NCI-H1092 treated with DMSO at 0.1 percent for 48 hours (cell line): ENCODE results near the gene EPO.
"Not testable (repeated sequence)": the region's sequence is repeated elsewhere in the genome, so short reads cannot be mapped to it uniquely, and the experiment has no call there.

ENCODE experiments used
- DNase-seq: peaks from one replicate; lab custom pipeline; 2025; lab: John Stamatoyannopoulos, UW

The EPO gene

DNA sequence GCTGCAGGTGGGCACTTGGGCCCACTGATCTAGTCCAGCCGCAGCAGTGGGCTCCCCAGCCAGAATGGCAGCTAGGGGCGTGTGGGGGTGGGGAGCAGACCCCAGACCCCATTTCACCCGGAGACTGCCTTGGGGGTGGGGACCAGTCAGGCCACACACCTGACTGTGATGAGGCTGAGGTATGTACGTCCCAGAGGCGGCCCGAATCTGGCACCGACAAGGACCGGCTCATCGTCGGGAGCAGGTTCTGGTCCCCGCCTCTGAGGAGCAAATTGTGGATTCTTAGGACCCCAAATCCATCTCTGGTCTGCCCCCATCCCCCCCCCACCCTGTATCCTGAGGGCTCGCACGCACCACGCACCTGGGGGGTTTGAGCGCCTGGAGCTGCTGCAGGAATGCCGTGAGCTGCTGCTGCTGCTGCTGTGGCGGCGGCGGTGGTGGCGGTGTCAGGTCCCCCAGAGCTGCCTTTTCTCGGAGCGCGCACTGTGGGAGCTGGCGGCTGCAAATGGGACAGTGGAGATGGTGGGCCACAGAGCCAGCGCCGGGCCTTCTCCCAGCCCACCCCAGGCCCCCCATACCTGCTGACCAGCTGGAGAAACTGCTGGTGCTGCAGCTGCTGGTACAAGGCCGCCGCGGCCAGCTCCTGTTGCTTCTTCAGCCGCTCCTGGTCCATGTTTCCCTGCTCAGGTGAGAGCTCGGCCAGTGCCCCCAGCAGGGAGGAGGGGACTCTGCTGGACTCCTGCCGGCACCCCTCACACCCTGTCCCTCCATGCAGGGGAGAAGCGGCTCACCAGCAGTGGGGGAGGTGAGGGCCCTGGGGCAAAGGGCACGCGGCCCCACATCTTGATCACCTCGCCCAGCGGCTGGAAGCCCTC is 36.4 kb upstream of the EPO start:
- no peak for DNase-seq

DNA sequence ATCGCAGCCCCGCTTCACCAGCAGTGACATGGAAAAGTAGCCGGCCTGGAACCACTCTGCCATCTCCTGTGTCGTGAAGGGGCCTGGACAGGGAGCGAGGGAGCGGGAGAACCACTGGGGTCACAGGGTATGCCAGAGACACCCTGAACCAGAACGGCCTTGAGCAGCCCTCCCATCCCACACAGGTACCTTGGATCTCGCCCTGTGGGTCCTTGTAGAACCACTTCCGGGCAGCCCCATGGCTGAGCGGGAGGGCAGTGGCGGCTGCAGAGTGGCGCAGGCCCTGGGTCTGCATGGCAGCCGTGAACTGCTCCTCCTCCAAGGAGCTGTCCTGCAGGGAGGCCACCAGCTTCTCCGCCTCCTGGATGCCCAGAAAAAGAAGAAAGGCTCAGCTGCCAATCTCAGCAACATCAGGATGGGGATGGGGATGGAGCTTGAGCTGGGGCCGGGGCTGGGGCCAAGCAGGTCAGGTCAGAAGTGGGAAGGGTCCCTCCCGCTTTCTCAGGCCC is 35.7 kb upstream of the EPO start:
- no peak for DNase-seq

- no peak for DNase-seq
These were observed 35.1 kb upstream of the EPO start for GRCh38 chr7:100685049-100685605.

DNA sequence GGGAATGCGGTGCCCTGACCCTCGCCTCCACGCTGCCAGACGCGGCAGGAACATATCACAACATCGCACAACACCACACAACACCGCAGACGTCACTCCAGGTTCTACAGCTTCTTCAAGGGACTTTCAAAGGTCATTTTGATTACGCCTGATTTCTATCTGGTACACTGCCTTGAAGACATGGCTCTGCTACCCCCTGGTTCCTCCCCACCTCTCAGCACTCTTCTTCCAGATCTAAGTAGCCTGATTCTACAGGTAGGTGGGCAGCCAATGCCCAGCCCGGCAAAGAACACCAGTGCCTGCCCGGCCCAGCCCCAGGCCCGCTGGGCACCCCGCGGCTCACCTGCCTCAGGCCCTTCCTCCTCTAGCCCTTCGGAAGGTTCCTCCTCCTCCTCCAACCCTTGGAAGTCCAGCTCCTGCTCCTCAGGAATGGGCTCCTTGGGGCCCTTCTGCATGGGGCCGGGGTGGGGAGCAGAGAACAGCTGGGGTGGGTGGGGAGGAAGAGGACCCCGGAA is 34.6 kb upstream of the EPO start:
- DNase-seq: no peak

DNA sequence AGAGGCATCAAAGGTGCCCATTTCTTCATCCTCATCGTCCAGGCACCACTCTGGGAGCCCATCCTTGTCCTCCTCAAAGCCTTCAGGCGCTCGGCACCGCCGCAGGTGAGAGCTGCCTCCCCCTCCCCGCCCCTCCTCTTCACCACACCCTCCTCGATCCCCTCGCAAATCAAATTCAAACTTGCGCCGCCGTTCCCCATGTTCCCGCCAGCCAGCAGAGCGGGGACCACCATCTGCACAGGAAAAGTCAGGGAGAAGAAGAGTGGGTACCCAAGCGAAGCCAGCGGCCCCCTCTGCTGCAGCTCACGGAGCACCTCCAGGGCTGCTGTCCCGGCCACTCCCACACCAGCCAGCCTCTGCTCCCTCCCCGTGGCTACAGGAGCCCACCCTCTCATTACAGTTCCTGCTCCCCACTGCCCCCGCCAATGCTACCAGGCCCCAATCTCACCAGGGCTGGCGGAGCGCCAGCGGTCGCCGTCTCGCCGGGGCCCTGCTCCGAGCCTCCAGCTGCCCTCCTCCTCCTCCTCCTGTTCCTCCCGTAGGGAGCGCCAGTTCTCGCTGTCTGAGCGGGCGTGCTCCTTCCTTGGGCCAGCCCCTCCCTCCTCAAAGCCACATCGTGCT is 34.0 kb upstream of the EPO start:
- DNase-seq: no peak

GRCh38 chr7:100686822-100687211 is 33.5 kb upstream of the EPO start:
- no peak for DNase-seq

DNA sequence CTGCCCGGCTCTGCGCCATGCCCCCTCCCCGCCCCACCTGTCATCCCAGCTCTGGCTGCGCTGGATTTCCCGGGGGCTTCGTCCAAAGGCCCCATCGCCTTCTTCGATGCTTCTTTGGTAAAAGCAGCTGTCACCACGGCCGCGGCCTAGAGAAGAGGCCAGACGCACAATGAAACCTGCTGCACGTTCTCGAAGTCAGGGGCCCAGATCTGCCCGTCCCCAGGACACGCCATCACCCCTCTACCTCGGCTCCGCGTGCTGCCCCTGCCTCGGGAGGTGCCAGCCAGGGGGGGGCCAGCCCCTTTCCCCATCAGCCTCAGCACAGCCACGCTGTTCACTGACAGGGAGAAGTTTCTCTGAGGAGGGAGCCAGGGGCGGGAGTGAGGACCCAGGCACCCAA is 33.0 kb upstream of the EPO start:
- DNase-seq: no peak

- no peak for DNase-seq
These were observed 32.4 kb upstream of the EPO start for GRCh38 chr7:100687751-100688300.

DNA sequence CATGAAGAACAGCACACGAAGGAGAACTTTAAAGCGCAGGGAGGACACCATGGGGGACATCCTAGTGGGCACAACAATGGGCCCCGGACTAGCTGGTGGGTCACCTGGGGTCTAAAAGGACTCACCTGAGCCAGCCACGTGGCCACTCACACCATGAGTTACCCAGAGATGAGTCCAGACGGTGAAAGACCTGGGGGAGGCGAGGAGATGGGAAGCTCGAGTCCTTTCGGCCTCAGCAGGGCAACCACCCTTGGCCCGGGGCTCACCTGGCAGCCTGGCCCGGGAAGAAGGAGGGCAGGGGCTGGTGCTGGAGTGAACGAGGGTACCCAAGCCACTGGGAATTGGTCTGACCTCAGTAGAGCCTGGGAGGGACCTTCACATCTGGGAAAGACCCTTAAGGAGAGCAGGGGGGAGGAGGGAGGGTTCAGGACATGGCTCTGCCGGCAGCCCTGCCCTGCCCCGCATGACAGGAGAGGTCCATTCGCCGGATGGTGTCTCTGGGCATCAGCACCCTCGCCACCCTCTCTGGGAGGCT is 31.9 kb upstream of the EPO start:
- no peak for DNase-seq

DNA sequence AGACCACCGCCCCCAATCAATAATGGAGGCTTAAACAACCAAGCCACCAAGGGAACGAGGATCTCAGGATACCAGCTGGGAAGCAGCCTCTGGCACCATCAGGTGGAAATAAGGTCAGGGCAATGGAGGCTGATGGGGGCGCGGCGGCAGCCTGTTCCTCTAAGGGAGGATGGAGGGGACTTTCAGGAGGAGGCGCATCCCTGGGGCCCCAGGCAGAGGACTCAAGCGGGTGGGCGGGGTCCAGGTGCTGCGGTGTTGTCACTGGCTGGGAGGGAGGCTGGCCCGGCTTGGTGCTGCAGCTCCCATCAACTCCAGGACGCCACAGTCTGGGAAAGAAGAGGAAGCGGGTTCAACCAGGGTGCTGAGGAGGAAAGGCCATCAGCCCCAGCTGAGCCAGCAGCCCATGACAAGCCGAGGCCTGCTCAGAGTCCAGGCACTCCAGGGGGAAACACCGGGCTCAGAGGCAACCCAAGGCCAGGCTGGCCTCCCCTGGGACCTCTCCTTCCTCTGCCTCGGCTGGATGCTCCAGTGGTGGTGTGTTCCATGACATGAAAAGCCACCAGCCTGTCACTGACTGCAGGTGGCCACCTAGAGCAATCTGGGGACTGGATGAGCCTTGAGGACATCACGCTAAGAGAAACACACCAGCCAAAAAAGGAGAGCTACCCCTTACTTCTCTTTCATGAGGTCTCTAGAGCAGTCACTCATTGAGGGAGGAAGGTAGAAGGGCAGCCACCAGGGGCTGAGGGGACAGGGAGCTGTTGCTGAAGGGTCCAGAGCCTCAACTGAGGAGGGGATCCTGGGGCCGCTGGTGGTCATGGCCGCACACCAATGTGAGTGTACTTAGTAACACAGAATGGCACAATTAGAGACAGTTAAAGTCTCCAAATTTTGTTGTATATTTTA is 30.8 kb upstream of the EPO start:
- no peak for DNase-seq

GRCh38 chr7:100691676-100692577 is 28.3 kb upstream of the EPO start:
- peak; percentile 68 for DNase-seq

GRCh38 chr7:100692578-100692961 is 27.7 kb upstream of the EPO start:
- no peak for DNase-seq

DNA sequence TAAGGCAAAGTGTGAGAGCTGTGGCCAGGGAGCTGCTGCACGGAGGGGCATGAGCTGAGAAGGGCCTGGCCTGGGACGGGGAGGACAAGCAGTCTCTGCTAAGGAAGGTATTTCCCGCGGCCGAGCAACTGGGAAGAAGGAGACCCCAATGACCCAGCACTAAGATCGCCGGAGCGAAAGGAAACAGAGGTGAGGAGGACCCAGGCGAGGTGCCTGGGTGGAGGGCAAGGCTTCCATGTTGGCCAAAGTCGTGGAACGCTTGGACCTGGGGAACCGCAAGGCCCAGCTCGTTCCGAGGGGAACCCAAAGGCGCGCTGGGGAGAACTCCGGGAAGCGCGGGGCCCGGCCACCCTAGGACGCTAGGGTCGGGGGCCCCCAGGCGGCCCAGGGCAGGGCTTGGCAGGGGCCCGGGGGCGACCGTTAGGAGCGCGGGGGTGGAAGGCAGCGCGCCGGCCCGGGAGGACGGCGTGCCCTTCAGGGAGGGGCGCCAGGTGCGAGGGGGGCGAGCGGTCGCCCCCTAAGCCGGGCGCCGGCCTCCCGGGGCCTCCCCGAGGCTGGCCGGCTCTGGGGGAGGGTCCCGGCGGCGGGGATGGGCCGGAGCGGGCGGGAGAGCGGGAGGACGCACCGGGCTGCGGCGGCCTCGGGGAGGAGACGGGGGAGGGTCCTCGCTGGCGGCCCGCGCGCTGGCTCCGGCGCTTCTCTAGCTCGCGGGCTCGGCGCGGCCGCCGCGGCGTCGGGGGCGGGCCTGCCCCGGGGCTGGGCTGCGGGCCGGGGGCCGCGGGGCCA is 26.8 kb upstream of the EPO start:
- no peak for DNase-seq

GRCh38 chr7:100694098-100694745 is 26.0 kb upstream of the EPO start, which contains the start of gene GIGYF1:
Gene GIGYF1 (minus strand): TSS chr7:100694250. CDS start chr7:100688238, 6,012 bp downstream.
- DNase-seq: peak; percentile 51

GRCh38 chr7:100696123-100696521 is 24.1 kb upstream of the EPO start:
- no peak for DNase-seq

- no peak for DNase-seq
These were observed 21.2 kb upstream of the EPO start for GRCh38 chr7:100699018-100699417.

GRCh38 chr7:100701089-100701488 is 19.2 kb upstream of the EPO start:
- not testable (repeated sequence) for DNase-seq

GRCh38 chr7:100705320-100705752 is 14.9 kb upstream of the EPO start:
- DNase-seq: peak; percentile 87
